Superior temporal gyrus (tissue), 1 donor: ENCODE results near the gene OR4B1.
"Not testable (repeated sequence)": the region's sequence is repeated elsewhere in the genome, so short reads cannot be mapped to it uniquely, and the experiment has no call there.

Experiments used
- DNase-seq: peaks from one replicate; pipeline ENCODE4 v3.0.0-alpha.2; 2016; ENCODE audit errors: extremely low spot score

Gene OR4B1

GRCh38 chr11:48216510-48216909, at the start of gene OR4B1:
Gene OR4B1 (plus strand): TSS chr11:48216810. CDS start chr11:48216810, 0 bp downstream.
- no peak for DNase-seq

GRCh38 chr11:48167380-48167779, 49.2 kb upstream of the OR4B1 start:
- no peak for DNase-seq

- no peak for DNase-seq
Measured at GRCh38 chr11:48168815-48169214, 47.8 kb upstream of the OR4B1 start.

DNA sequence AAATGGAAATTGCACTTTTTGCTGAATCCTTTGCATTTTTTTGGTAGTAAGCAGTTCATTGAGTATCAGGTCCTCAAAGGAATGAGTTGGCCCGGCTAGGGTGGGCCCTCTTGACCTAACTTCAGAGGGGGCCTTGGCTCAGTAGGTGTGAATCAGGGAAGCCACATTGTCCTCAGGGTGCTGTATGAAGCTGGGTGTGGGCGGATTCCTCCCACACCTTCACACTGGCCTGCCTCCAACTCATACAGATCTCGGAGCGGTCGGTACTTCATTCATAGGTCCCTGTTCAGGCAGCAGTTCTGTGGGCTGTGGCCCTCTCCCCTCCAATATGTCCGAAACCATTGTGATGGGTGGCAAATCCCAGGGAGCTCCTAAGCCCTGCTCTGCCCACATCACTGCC, 47.4 kb upstream of the OR4B1 start:
- DNase-seq, result no peak

- DNase-seq, result no peak
Measured at GRCh38 chr11:48169717-48170116, 46.9 kb upstream of the OR4B1 start.

- DNase-seq, result no peak
Measured at GRCh38 chr11:48170241-48171233, 46.1 kb upstream of the OR4B1 start.

DNA sequence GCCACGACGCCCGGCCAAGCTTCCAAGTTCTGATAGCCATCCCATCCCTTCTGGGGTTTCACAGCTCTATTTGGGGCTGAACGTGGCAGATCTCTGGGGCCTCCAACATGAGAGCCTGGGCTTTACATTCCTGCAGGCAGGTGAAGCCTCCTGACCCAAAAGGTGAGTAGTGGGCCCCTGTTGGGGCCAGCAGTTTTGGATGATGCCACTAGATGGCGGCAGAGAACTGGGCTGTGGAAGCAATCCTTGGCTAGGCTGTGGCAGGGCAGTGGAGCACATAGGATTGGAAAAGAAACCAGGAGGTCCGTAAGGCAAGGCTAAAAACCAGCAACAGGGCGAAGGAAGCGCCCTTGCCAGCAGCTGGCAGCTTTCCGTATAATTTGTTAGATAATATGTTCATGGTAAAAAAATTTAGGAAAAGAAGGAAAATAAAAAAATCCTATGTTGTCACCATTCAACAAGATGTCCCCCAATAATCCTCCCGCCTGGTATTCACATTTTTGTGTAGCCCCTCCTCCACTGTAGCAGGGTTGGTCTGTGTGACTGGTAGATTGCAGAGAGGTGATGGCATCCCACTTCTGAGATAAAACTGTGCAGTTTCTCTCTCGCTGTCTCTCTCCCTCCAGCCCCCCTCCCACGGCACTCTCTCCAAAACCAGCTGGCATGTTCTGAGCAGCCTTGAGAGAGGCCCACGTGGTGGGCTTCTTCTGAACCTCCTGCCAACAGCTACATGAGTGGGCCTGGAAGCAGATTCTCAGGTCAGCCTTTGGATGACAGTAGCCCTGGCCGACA, 43.6 kb upstream of the OR4B1 start:
- peak; percentile 77 for DNase-seq

GRCh38 chr11:48177661-48178060, 38.9 kb upstream of the OR4B1 start:
- no peak for DNase-seq

- DNase-seq, result no peak
Measured at GRCh38 chr11:48180627-48181026, 36.0 kb upstream of the OR4B1 start.

GRCh38 chr11:48182860-48183526, 33.6 kb upstream of the OR4B1 start:
- DNase-seq, result no peak

DNA sequence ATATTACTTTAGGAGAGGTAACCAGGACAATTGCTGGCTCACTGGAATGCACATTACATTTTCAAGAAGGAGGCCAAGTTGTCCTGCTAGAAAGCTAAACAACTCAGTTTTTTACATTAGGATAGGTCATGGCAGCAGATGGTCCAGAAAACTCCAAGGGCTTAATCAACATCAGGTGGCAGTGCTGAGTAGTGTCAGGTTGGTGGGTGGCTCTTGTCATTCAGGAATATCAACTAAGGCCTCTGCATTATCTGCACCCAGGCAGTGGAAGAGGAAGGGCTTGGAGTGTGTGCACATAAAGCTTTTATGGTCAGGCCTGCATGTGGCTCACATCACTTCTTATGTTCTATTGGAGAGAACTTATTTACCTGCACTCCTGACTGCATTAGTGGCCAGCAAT, 32.2 kb upstream of the OR4B1 start:
- DNase-seq, result no peak

DNA sequence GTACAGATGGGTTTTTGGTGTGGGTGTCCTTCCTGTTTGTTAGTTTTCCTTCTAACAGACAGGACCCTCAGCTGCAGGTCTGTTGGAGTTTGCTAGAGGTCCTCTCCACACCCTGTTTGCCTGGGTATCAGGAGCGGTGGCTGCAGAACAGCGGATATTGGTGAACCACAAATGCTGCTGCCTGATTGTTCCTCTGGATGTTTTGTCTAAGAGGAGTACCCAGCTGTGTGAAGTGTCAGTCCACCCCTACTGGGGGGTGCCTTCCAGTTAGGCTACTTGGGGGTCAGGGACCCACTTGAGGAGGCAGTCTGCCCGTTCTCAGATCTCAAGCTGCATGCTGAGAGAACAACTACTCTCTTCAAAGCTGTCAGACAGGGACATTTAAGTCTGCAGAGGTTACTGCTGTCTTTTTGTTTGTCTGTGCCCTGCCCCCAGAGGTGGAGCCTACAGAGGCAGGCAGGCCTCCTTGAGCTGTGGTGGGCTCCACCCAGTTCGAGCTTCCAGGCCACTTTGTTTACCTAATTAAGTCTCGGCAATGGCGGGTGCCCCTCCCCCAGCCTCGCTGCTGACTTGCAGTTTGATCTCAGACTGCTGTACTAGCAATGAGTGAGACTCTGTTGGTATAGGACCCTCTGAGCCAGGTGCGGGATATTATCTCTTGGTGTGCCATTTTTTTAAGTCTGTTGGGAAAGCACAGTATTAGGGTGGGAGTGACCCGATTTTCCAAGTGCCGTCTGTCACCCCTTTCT, 25.5 kb upstream of the OR4B1 start:
- not testable (repeated sequence) for DNase-seq

DNA sequence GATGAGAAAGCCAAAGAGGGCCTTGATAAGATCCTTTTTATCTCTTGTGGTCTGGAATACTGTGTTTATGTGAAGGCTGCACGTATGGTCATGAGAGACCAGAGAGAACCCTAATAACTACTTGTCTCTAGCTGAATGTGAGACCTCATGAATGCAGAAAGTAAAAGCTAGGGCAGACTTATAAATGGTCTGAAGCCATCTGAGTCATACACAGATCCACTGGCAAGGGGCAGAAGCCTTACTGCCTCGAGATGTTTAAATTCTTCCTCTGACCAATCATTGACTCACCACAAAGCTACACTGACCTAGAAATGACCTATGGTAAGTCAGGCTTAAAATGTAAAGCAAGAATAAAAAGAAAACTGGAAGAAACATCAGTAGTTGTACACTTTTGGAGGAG, 22.7 kb upstream of the OR4B1 start:
- no peak for DNase-seq

GRCh38 chr11:48207881-48208280, 8.7 kb upstream of the OR4B1 start:
- no peak for DNase-seq

GRCh38 chr11:48210052-48210451, 6.6 kb upstream of the OR4B1 start:
- no peak for DNase-seq

DNA sequence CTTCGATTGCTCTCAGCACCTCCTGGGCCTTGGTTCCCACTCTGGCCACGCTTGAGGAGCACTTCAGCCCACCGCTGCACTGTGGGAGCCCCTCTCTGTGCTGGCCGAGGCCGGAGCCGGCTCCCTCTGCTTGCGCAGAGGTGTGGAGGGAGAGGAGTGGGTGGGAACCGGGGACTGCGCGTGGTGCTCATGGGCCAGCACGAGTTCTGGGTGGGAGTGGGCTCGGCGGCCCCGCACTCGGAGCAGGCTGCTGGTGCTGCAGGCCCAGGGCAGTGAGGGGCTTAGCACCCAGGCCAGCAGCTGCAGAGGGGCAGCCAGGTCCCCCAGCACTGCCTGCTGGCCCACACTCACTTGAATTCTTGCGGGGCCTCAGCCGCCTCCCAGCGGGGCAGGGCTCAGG, 12.2 kb downstream of the OR4B1 start:
- DNase-seq, result no peak

- DNase-seq, result not testable (repeated sequence)
Measured at GRCh38 chr11:48230057-48230456, 13.4 kb downstream of the OR4B1 start.

GRCh38 chr11:48237727-48238126, 21.1 kb downstream of the OR4B1 start:
- no peak for DNase-seq

- no peak for DNase-seq
Measured at GRCh38 chr11:48242501-48242900, 25.9 kb downstream of the OR4B1 start.

DNA sequence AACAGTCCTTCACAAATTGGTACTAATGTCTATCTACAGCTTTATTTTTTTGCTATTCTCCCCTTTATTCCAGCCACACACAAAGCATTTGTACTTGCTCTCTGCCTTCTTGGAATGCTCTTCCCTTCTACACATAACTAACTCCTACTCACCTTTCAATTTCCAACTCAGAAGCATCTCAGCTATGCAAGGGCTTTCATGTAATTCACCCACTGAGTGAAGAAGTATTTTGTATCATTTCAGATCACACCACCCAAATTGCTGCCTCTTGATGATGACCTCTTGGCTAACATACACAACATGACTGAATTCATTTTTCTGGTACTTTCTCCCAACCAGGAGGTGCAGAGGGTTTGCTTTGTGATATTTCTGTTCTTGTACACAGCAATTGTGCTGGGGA, 28.2 kb downstream of the OR4B1 start, which contains the start of gene OR4X2:
Gene OR4X2, plus strand, starts transcription at position 301 of the 400 bp plus-strand sequence. Its CDS starts 0 bp downstream, at position 301.
- DNase-seq, result no peak

DNA sequence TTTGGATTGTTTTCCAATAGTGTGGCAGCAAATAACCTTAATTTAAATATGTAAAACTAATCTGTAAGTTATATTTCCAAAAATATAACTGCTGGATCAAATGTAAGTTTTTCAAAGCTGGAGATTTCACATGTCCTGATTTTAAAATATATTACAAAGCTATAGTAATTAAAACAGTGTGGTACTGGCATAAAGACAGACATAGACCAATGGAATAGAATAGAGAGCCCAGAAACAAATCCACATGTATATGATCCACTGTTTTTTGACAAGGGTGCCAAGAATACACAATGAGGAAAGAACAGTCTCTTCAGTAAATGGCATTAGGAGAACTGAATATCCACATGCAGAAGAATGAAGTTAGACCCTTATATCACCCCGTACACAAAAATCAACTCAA, 32.3 kb downstream of the OR4B1 start:
- no peak for DNase-seq
